Mucosa of rectum (tissue), 2 donors: ENCODE data around the gene KIF20B.

Experiments used
- H3K27ac ChIP-seq, 2 donors: one replicate each; pipeline ENCODE4 v1.7.0; 2013; ENCODE audit warnings: inconsistent platforms in 2 of 2, low read depth in 2 of 2, low read length in 2 of 2
- H3K27me3 ChIP-seq, 2 donors: one replicate each; pipeline ENCODE4 v1.7.0; 2013; ENCODE audit warnings: low read length in 2 of 2; ENCODE audit not compliant: control insufficient read depth in 2 of 2, insufficient read depth in 2 of 2
- H3K36me3 ChIP-seq, 2 donors: one replicate each; pipeline ENCODE4 v1.7.0; 2013; ENCODE audit warnings: low read length in 2 of 2; ENCODE audit not compliant: control insufficient read depth in 2 of 2, insufficient read depth in 2 of 2
- H3K4me1 ChIP-seq, 2 donors: one replicate each; pipeline ENCODE4 v1.7.0; 2013; ENCODE audit warnings: low read length in 2 of 2, mild to moderate bottlenecking in 1 of 2; ENCODE audit not compliant: control insufficient read depth in 2 of 2, insufficient read depth in 2 of 2
- H3K4me3 ChIP-seq, 2 donors: one replicate each; pipeline ENCODE4 v1.7.0; 2013; ENCODE audit warnings: low read length in 2 of 2
- H3K9ac ChIP-seq, 2 donors: one replicate each; pipeline ENCODE4 v1.7.0; 2013; ENCODE audit warnings: low read length in 2 of 2, low read depth in 1 of 2, mild to moderate bottlenecking in 1 of 2
- H3K9me3 ChIP-seq, 2 donors: one replicate each; pipeline ENCODE4 v1.7.0; 2013; ENCODE audit warnings: low read length in 2 of 2; ENCODE audit not compliant: control insufficient read depth in 2 of 2
- donor health status: healthy.
- donor health status: Normal muscosa, but diverticular disease.

KIF20B gene

DNA sequence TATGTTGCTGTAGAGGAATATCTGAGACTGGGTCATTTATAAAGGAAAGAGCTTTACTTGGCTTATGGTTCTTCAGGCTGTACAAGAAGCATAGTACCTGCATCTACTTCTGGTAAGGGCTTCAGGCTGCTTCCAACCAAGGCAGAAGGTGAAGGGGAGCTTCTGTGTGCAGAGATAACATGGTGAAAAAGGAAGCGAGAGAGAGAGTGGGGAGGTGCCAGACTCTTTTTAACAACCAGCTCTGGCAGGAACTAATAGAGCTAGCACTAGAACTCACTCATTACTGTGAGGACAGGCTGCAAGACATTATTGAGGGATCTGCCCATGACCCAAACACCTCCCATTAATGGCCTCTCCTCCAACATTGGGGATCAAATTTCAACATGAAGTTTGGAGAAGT lies 94.5 kb downstream of the KIF20B start:
- H3K4me1 ChIP-seq = no peaks in the 10 kb centered on the region
- H3K9ac ChIP-seq = no peak overlapping the region
- H3K27ac ChIP-seq = no peak overlapping the region

DNA sequence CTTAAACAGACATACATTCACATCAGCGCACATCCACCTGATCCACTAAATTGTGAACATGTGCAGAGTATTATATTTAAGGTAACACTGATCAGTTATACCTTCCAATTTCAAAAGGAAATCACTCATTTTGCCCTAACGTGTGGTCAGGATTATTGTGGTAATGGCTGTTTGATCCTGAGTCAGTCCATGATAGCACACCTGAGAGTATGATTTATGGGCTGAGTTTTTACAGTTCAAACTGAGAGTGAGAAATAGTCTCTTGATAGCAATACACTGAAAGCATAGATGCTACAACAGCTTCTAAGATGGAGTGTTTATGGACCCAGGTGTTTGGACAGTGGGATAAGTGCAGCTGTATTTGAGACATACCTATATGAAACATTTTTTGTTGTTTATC lies 96.7 kb downstream of the KIF20B start:
- no peaks in the 10 kb centered on the region for H3K9me3 ChIP-seq
- H3K36me3 ChIP-seq = no peaks in the 10 kb centered on the region
- no peak overlapping the region for H3K4me3 ChIP-seq
- no peak overlapping the region for H3K9ac ChIP-seq
- H3K27me3 ChIP-seq = no peaks in the 10 kb centered on the region
- no peaks in the 10 kb centered on the region for H3K4me1 ChIP-seq
- H3K27ac ChIP-seq = no peak overlapping the region

More for the DNA sequence above, 94.5 kb downstream of the KIF20B start:
- no peak overlapping the region for H3K4me3 ChIP-seq
- H3K27me3 ChIP-seq = no peaks in the 10 kb centered on the region
- H3K36me3 ChIP-seq = no peaks in the 10 kb centered on the region
- no peaks in the 10 kb centered on the region for H3K9me3 ChIP-seq

DNA sequence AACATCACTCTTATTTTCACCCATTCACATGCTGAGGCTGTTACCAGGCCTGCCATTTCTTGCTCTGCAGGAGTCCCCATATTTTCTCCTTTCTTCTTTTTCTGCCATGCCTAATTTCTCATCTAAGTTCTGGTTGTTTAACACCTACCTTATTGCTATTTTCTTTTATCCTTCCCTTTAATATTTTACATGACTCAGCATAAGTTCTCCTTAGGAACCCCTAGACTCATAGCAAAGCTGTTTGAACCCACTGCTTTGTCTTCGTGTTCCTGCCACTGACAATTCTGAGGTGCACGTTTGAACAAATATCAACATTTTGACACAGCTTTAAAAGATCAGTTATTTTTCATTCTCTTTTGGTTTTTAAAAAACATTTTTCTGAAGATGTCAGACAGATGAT lies 98.2 kb downstream of the KIF20B start:
- H3K9ac ChIP-seq = no peak overlapping the region
- no peaks in the 10 kb centered on the region for H3K27me3 ChIP-seq
- no peaks in the 10 kb centered on the region for H3K9me3 ChIP-seq
- no peak overlapping the region for H3K4me3 ChIP-seq
- no peak overlapping the region for H3K27ac ChIP-seq
- H3K4me1 ChIP-seq = no peaks in the 10 kb centered on the region
- no peaks in the 10 kb centered on the region for H3K36me3 ChIP-seq

GRCh38 chr10:89805599-89806013 lies 104.2 kb downstream of the KIF20B start:
- Histone ChIP-seq H3K27ac (no peak overlapping the region), H3K4me1 (no peaks in the 10 kb centered on the region), H3K4me3 (no peak overlapping the region), H3K9me3 (no peaks in the 10 kb centered on the region), H3K27me3 (no peaks in the 10 kb centered on the region), H3K36me3 (no peaks in the 10 kb centered on the region), H3K9ac (no peak overlapping the region)

- Histone ChIP-seq H3K4me3 (no peak overlapping the region), H3K36me3 (no peaks in the 10 kb centered on the region), H3K9ac (no peak overlapping the region), H3K9me3 (no peaks in the 10 kb centered on the region), H3K4me1 (no peaks in the 10 kb centered on the region), H3K27me3 (no peaks in the 10 kb centered on the region), H3K27ac (no peak overlapping the region)
Measured at GRCh38 chr10:89808842-89809241, 107.5 kb downstream of the KIF20B start.

DNA sequence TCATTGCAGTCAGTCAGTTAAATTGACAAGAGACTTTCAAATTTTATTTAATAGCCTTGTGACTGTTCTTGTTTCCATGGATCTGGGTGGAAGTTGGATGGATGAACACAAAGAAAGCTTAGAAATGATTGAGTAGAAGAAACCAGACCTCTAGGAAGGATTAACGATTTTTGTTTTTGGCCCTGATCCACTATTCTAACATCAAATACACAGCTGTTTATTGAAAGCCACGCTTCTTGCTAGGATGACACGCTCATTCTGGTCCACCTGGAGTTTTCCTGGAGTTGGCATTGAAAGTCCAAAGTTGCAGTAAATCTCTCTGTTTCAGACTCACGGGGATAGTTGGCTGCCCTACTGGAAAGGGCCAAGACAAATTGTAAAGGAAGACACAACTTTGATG lies 108.4 kb downstream of the KIF20B start:
- Histone ChIP-seq H3K4me3 (no peak overlapping the region), H3K4me1 (no peaks in the 10 kb centered on the region), H3K27ac (no peak overlapping the region), H3K36me3 (no peaks in the 10 kb centered on the region), H3K9ac (no peak overlapping the region), H3K27me3 (no peaks in the 10 kb centered on the region), H3K9me3 (no peaks in the 10 kb centered on the region)

- no peaks in the 10 kb centered on the region for H3K27me3 ChIP-seq
Measured at GRCh38 chr10:89810908-89811525, 109.6 kb downstream of the KIF20B start.

DNA sequence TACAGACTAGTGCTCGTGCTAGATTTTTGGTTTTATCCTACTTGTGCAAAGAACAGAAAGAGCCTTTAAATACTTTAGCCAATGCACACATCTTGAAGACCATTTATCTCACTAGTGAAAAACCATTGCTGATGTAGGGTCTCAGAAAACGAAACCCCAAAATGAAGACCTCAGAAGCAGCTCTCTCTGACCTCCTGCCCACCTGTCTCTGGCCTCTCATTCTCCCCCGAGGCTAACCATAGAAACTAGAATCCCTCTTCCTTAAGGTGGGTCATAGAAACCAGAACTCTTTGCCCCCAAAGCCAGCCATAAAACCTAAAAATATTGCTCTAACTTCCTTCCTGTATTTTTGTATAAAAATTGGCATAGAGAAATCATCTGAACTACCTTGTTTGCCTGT lies 112.2 kb downstream of the KIF20B start:
- Histone ChIP-seq H3K4me1 (no peaks in the 10 kb centered on the region), H3K9ac (no peak overlapping the region), H3K27ac (no peak overlapping the region), H3K4me3 (no peak overlapping the region), H3K9me3 (no peaks in the 10 kb centered on the region), H3K27me3 (no peaks in the 10 kb centered on the region), H3K36me3 (no peaks in the 10 kb centered on the region)

More at GRCh38 chr10:89810908-89811525, 109.6 kb downstream of the KIF20B start:
- Histone ChIP-seq H3K36me3 (no peaks in the 10 kb centered on the region), H3K4me1 (no peaks in the 10 kb centered on the region), H3K4me3 (no peak overlapping the region), H3K27ac (no peak overlapping the region), H3K9ac (no peak overlapping the region), H3K9me3 (no peaks in the 10 kb centered on the region)

DNA sequence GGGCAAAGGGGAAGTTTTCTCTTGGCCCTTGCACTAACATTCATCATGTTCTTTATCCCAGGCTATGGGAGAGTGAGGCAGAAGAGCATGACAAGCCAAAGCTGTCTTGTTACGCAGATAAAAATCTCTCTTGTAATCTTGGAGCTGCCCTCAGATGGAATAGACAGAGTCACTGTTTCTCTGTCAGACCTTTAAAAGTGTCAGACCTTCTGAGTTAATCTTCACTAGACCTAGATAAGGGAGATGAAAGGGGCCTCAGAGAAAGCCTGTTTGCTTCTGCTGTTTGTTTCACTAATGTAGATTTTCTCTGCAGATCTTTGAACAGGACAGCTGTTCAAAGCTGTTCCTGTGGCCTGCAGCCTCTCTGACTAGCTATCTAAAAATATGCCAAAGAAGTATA lies 112.9 kb downstream of the KIF20B start:
- Histone ChIP-seq H3K27me3 (no peaks in the 10 kb centered on the region), H3K27ac (no peak overlapping the region), H3K4me3 (no peak overlapping the region)

DNA sequence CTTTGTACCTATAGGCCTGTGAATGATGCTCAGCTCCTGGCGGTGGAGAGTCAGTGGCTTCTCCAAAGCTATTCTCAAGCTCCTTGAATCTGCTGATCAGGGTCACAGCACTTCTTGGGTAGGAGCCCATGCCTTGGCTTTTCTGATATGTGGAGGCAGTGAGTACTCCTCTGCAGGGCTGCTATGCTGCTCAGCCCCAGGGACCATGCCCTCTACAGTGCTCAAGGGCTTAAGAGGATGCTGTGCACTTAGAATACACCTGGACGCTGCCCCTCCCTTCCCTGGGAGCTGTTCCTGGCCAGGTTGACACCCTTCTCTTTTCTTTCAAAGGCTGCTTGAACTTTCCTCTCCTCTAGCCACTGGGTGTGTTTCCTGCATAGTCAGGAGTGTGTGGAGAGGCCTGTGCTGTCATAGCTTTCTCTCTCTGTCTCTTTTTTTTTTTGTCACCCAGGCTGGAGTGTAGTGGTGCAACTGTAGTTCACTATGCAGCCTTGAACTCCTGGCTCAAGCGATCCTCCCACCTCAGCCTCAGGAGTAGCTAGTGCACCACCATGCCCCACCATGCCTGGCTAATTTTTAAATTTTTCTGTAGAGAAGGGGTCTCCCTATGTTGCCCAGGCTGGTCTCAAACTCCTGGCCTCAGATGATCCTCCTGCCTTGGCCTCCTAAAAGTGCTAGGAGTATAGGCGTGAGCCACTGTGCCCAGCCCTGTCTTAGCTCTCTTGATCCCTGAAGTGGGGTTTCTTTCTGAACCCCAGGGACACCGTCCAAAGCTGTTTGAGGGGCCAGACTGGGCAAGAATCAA lies 113.9 kb downstream of the KIF20B start:
- no peaks in the 10 kb centered on the region for H3K9me3 ChIP-seq
- H3K4me3 ChIP-seq = no peak overlapping the region
- H3K4me1 ChIP-seq = no peaks in the 10 kb centered on the region
- no peaks in the 10 kb centered on the region for H3K36me3 ChIP-seq
- H3K9ac ChIP-seq = no peak overlapping the region
- H3K27ac ChIP-seq = no peak overlapping the region
- H3K27me3 ChIP-seq = no peaks in the 10 kb centered on the region

More for the DNA sequence above, 112.9 kb downstream of the KIF20B start:
- no peaks in the 10 kb centered on the region for H3K9me3 ChIP-seq
- H3K9ac ChIP-seq = no peak overlapping the region
- H3K36me3 ChIP-seq = no peaks in the 10 kb centered on the region
- H3K4me1 ChIP-seq = no peaks in the 10 kb centered on the region
